DMS53 (cell line): Measurements from ENCODE around the gene HSPA12B.
A peak's percentile ranks its signal among the peaks of the same experiment; 100 is the strongest.

ENCODE experiments used
- DNase-seq: peaks from one replicate; lab custom pipeline; 2025; lab: John Stamatoyannopoulos, UW

The HSPA12B gene

GRCh38 chr20:3729811-3730540 lies 2.5 kb upstream of the HSPA12B start:
- no peak for DNase-seq

GRCh38 chr20:3730803-3731672 lies 1.4 kb upstream of the HSPA12B start:
- no peak for DNase-seq

GRCh38 chr20:3731944-3732326 lies 550 bp upstream of the HSPA12B start:
- DNase-seq: no peak

- no peak for DNase-seq
These were observed 872 bp downstream of the HSPA12B start for GRCh38 chr20:3733119-3733995.

- no peak for DNase-seq
These were observed 1.8 kb downstream of the HSPA12B start for GRCh38 chr20:3734111-3734843.

DNA sequence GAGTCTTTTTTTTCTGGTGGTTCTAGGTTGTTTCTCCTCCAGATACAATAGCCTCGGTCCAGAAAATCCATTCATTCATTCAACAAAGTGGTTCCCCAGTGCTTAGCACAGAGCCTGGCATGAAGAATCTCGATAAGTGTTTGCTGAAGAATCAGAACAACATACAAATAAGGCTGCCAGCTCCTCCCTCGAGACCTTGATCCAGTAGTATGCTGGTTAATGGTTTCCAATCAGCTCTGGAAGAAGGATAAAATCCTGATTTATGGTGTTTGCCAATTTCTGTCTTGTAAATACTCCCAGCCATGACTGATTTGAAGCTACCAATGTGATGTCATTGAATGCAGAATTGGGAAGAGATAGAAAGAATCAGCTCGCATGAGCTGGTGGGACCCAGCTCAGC lies 3.3 kb downstream of the HSPA12B start:
- DNase-seq: no peak

- peak; percentile 39 for DNase-seq
These were observed 5.9 kb downstream of the HSPA12B start for GRCh38 chr20:3738111-3739053.

GRCh38 chr20:3739054-3739925 lies 6.8 kb downstream of the HSPA12B start:
- no peak for DNase-seq

- DNase-seq: no peak
These were observed 7.5 kb downstream of the HSPA12B start for GRCh38 chr20:3739926-3740451.

GRCh38 chr20:3740615-3741301 lies 8.3 kb downstream of the HSPA12B start:
- DNase-seq: no peak

GRCh38 chr20:3741836-3742458 lies 9.5 kb downstream of the HSPA12B start:
- no peak for DNase-seq

- DNase-seq: no peak
These were observed 10.8 kb downstream of the HSPA12B start for GRCh38 chr20:3743251-3743650.

GRCh38 chr20:3744037-3744436 lies 11.6 kb downstream of the HSPA12B start:
- no peak for DNase-seq

- peak; percentile 91 for DNase-seq
These were observed 12.6 kb downstream of the HSPA12B start for GRCh38 chr20:3744806-3745685.

GRCh38 chr20:3745686-3746173 lies 13.2 kb downstream of the HSPA12B start:
- no peak for DNase-seq

- no peak for DNase-seq
These were observed 15.0 kb downstream of the HSPA12B start for GRCh38 chr20:3747471-3747870.

- DNase-seq: no peak
These were observed 15.6 kb downstream of the HSPA12B start for GRCh38 chr20:3748073-3748472.
